HUES6 (cell line): ENCODE measurements around the gene PTTG2.

Experiments
- H3K27ac ChIP-seq: 2 replicates; pipeline ENCODE4 v1.7.0; 2013; ENCODE audit warnings: low read depth, mild to moderate bottlenecking, low read length, inconsistent platforms
- H3K27me3 ChIP-seq: 2 replicates; pipeline ENCODE4 v1.6.1; 2013; ENCODE audit warnings: low read length; ENCODE audit not compliant: control insufficient read depth, insufficient read depth
- H3K36me3 ChIP-seq: 2 replicates; pipeline ENCODE4 v1.6.1; 2013; ENCODE audit warnings: low read length; ENCODE audit not compliant: control insufficient read depth, insufficient read depth
- H3K4me1 ChIP-seq: 2 replicates; pipeline ENCODE4 v1.6.1; 2013; ENCODE audit warnings: low read length; ENCODE audit not compliant: control insufficient read depth, insufficient read depth
- H3K4me3 ChIP-seq: 2 replicates; pipeline ENCODE4 v1.5.1; 2013; ENCODE audit warnings: low read depth, low read length
- H3K9ac ChIP-seq: one replicate; pipeline ENCODE4 v1.6.1; 2013; ENCODE audit warnings: mild to moderate bottlenecking, low read length
- H3K9me3 ChIP-seq: 2 replicates; pipeline ENCODE4 v1.6.1; 2013; ENCODE audit warnings: low read depth, low read length; ENCODE audit not compliant: control insufficient read depth, insufficient read depth

The PTTG2 gene

GRCh38 chr4:38001927-38002326 lies 41.7 kb downstream of the PTTG2 start:
- no peak overlapping the region for H3K9ac ChIP-seq
- H3K27me3 ChIP-seq, result no peaks in the 10 kb centered on the region
- no peaks in the 10 kb centered on the region for H3K36me3 ChIP-seq
- no peak overlapping the region for H3K4me3 ChIP-seq
- peaks cover 53% of the 10 kb centered on the region for H3K4me1 ChIP-seq
- H3K9me3 ChIP-seq, result no peaks in the 10 kb centered on the region
- peak overlapping the region; percentile 71; the same call in 1 of the 2 replicates for H3K27ac ChIP-seq

GRCh38 chr4:38002451-38003071 lies 42.4 kb downstream of the PTTG2 start:
- Histone ChIP-seq H3K9me3 (no peaks in the 10 kb centered on the region), H3K36me3 (no peaks in the 10 kb centered on the region), H3K27ac (peak overlapping the region; percentile 71), H3K4me3 (no peak overlapping the region), H3K9ac (peak overlapping the region; percentile 28), H3K4me1 (peaks cover 53% of the 10 kb centered on the region), H3K27me3 (no peaks in the 10 kb centered on the region)

- Histone ChIP-seq H3K36me3 (no peaks in the 10 kb centered on the region), H3K4me3 (no peak overlapping the region), H3K9ac (no peak overlapping the region), H3K27ac (0 out of 2 replicates have a peak overlapping the region, but pooled peaks have one; percentile 71), H3K27me3 (no peaks in the 10 kb centered on the region), H3K4me1 (peaks cover 53% of the 10 kb centered on the region), H3K9me3 (no peaks in the 10 kb centered on the region)
Observed at GRCh38 chr4:38003102-38003501, 42.9 kb downstream of the PTTG2 start.

GRCh38 chr4:38003628-38004027 lies 43.4 kb downstream of the PTTG2 start:
- Histone ChIP-seq H3K4me1 (peaks cover 48% of the 10 kb centered on the region), H3K27ac (no peak overlapping the region), H3K9ac (no peak overlapping the region), H3K27me3 (no peaks in the 10 kb centered on the region), H3K9me3 (no peaks in the 10 kb centered on the region), H3K36me3 (no peaks in the 10 kb centered on the region), H3K4me3 (no peak overlapping the region)

GRCh38 chr4:38004062-38004461 lies 43.9 kb downstream of the PTTG2 start:
- H3K27ac ChIP-seq, result no peak overlapping the region
- H3K36me3 ChIP-seq, result no peaks in the 10 kb centered on the region
- H3K4me1 ChIP-seq, result peaks cover 47% of the 10 kb centered on the region
- no peaks in the 10 kb centered on the region for H3K27me3 ChIP-seq
- no peaks in the 10 kb centered on the region for H3K9me3 ChIP-seq
- no peak overlapping the region for H3K9ac ChIP-seq
- no peak overlapping the region for H3K4me3 ChIP-seq

- Histone ChIP-seq H3K4me3 (no peak overlapping the region), H3K27me3 (no peaks in the 10 kb centered on the region), H3K9me3 (no peaks in the 10 kb centered on the region), H3K27ac (no peak overlapping the region), H3K36me3 (no peaks in the 10 kb centered on the region), H3K4me1 (peaks cover 43% of the 10 kb centered on the region), H3K9ac (no peak overlapping the region)
Observed at GRCh38 chr4:38004887-38005286, 44.7 kb downstream of the PTTG2 start.

- Histone ChIP-seq H3K27me3 (no peaks in the 10 kb centered on the region), H3K27ac (0 out of 2 replicates have a peak overlapping the region, but pooled peaks have one; percentile 5), H3K36me3 (no peaks in the 10 kb centered on the region), H3K9me3 (no peaks in the 10 kb centered on the region), H3K4me3 (no peak overlapping the region), H3K9ac (no peak overlapping the region), H3K4me1 (peaks cover 43% of the 10 kb centered on the region)
Observed at GRCh38 chr4:38005637-38006036, 45.4 kb downstream of the PTTG2 start.

GRCh38 chr4:38007645-38008044 lies 47.4 kb downstream of the PTTG2 start:
- Histone ChIP-seq H3K27ac (no peak overlapping the region), H3K9ac (no peak overlapping the region), H3K36me3 (no peaks in the 10 kb centered on the region), H3K27me3 (no peaks in the 10 kb centered on the region), H3K4me3 (no peak overlapping the region), H3K4me1 (peaks cover 29% of the 10 kb centered on the region), H3K9me3 (no peaks in the 10 kb centered on the region)

GRCh38 chr4:38008571-38009021 lies 48.4 kb downstream of the PTTG2 start:
- peaks cover 20% of the 10 kb centered on the region for H3K4me1 ChIP-seq
- no peaks in the 10 kb centered on the region for H3K9me3 ChIP-seq
- no peaks in the 10 kb centered on the region for H3K27me3 ChIP-seq
- H3K4me3 ChIP-seq, result no peak overlapping the region
- no peak overlapping the region for H3K9ac ChIP-seq
- H3K36me3 ChIP-seq, result no peaks in the 10 kb centered on the region
- no peak overlapping the region for H3K27ac ChIP-seq

- Histone ChIP-seq H3K27me3 (no peaks in the 10 kb centered on the region), H3K9me3 (no peaks in the 10 kb centered on the region), H3K4me1 (peaks cover 18% of the 10 kb centered on the region), H3K27ac (no peak overlapping the region), H3K36me3 (no peaks in the 10 kb centered on the region), H3K9ac (no peak overlapping the region), H3K4me3 (no peak overlapping the region)
Observed at GRCh38 chr4:38009421-38009820, 49.2 kb downstream of the PTTG2 start.

- Histone ChIP-seq H3K27ac (no peak overlapping the region), H3K9ac (no peak overlapping the region), H3K4me3 (no peak overlapping the region), H3K9me3 (no peaks in the 10 kb centered on the region), H3K4me1 (peaks cover 15% of the 10 kb centered on the region), H3K27me3 (no peaks in the 10 kb centered on the region), H3K36me3 (peaks cover 3% of the 10 kb centered on the region)
Observed at GRCh38 chr4:38009949-38010348, 49.8 kb downstream of the PTTG2 start.
